Mucosa of descending colon (tissue), 3 donors: ENCODE measurements around the gene ANTXR1. TPM values are rescaled to one million over a fixed set of nuclear protein-coding genes. Genes with fewer than 3 reads are reported as not detected.

ENCODE experiments used
- ATAC-seq: fragments of 200-7000 bp; cut with Tn5 transposase; one replicate; pipeline ENCODE4 v1.9.1; 2020; ENCODE audit warnings: mild to moderate bottlenecking, moderate library complexity
- DNase-seq, 3 donors: peaks; one replicate each; pipeline ENCODE4 v3.0.0-alpha.2; 2020
- H3K36me3 ChIP-seq: fragments of 200-600 bp; one replicate; pipeline ENCODE4 v1.8.0; 2021; ENCODE audit warnings: low read depth, mild to moderate bottlenecking
- H3K4me1 ChIP-seq: fragments of 200-600 bp; one replicate; pipeline ENCODE4 v1.8.0; 2021; ENCODE audit warnings: low read depth, mild to moderate bottlenecking
- H3K4me3 ChIP-seq: fragments of 200-600 bp; one replicate; pipeline ENCODE4 v1.8.0; 2021; ENCODE audit warnings: mild to moderate bottlenecking
- H3K9me3 ChIP-seq: fragments of 200-600 bp; one replicate; pipeline ENCODE4 v1.8.0; 2021; ENCODE audit warnings: mild to moderate bottlenecking
- intact Hi-C, 2 donors: fragments of 100-400 bp; cut with DNase I in 1 of 2; cut with micrococcal nuclease in 1 of 2; formaldehyde crosslinking; loops; one replicate each; pipeline versions ENCODE4 v1.11.0 to v1.11.1; 2022; cut with DNase I, micrococcal nuclease
- total RNA-seq, 3 donors: library from RNA; stranded (reverse); fragmentation: NEBNext Ultra II Directional in 2 of 3; extraction: Animal tissue kit (Norgen Biotek cat#: 25700) in 2 of 3; gene quantifications; one replicate each; pipeline versions ENCODE4 v1.2.1 to v1.2.4, GENCODE V29; 2021 to 2023
- TF ChIP-seq, protein P1 (sequence below): fragments of 200-600 bp; IDR thresholded peaks from one replicate; pipeline ENCODE4 v1.8.0; 2022; ENCODE audit warnings: antibody characterized with exemption, mild to moderate bottlenecking
- donor health status: DM: no; HTN: no; CAD: no; lungs with moderate emphysema.
- donor health status: DM: no; HTN: no; CAD: no.
- donor health status: DM: no; HTN: yes; CAD: no.

The ANTXR1 gene
- total RNA-seq, 3 donors from 2014 or later: 10.7 to 77.7 (median 18.6) TPM

DNA sequence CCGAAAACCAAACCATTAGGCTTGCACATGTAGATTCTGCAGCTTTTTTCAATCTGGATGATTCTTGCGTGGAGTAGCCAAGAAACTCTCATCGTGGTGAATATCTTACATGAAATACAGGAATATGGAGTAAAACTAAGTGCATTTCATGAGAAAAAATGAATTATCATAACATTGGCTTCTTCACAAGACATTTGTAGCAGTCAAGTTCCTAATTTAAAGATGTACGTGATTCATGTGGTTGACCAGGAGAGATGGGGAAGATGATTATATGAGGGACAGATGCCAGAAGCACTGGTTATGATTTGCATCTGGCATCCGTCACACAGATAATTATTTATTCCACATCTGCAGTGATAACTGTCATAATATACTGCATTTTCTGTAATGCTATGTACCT is 90.4 kb downstream of the ANTXR1 start:
- TF ChIP-seq, protein P1, sequence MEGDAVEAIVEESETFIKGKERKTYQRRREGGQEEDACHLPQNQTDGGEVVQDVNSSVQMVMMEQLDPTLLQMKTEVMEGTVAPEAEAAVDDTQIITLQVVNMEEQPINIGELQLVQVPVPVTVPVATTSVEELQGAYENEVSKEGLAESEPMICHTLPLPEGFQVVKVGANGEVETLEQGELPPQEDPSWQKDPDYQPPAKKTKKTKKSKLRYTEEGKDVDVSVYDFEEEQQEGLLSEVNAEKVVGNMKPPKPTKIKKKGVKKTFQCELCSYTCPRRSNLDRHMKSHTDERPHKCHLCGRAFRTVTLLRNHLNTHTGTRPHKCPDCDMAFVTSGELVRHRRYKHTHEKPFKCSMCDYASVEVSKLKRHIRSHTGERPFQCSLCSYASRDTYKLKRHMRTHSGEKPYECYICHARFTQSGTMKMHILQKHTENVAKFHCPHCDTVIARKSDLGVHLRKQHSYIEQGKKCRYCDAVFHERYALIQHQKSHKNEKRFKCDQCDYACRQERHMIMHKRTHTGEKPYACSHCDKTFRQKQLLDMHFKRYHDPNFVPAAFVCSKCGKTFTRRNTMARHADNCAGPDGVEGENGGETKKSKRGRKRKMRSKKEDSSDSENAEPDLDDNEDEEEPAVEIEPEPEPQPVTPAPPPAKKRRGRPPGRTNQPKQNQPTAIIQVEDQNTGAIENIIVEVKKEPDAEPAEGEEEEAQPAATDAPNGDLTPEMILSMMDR: no peak
- Histone ChIP-seq H3K36me3 (no peaks in the 10 kb centered on the region), H3K9me3 (no peaks in the 10 kb centered on the region), H3K4me3 (no peak overlapping the region), H3K4me1 (no peaks in the 10 kb centered on the region)
- no peak for ATAC-seq
- intact Hi-C loops: no loop called here
- DNase-seq: no peak

DNA sequence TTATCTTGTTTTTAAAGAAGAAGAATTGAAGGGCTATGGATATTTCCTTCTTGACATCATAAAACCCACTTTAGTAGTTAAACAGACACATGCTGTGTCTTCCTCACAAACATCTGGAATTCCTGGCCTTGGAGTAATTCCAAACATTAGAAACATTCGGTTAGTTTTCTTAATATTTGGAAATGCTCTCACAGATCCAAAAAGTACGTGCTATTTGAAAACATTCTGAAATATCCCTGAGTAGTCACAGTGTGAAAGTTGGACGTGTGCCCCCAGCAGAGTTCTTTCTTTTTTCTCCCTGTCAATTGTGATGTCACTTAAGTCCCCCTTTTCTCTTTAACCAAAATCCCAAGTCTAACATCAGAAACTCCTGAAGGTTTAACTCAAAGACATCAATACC is 91.3 kb downstream of the ANTXR1 start:
- intact Hi-C loops: no loop called here
- H3K36me3 ChIP-seq: no peaks in the 10 kb centered on the region
- H3K9me3 ChIP-seq: no peaks in the 10 kb centered on the region
- DNase-seq (no peak), ATAC-seq (no peak)
- TF ChIP-seq, protein P1: no peak
- H3K4me3 ChIP-seq: no peak overlapping the region
- H3K4me1 ChIP-seq: no peaks in the 10 kb centered on the region

DNA sequence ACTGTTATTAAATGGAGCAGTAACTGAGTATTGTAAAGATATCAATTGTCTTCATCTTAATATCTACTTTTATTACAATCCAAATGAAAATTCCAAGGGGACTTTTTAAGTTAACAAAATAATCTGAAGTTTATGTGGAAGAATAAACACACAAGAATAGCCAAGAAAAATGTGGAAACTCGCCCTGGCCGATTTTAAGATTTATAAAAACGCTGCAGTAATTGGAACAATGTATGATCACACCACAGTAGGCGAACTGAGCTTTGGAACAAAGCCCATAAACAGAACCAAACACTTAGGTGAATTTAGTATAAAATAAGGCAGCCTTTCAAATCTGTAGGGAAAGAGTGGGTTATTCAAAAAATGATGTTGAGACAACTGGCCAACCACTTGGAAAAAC is 96.3 kb downstream of the ANTXR1 start:
- no peaks in the 10 kb centered on the region for H3K36me3 ChIP-seq
- H3K4me3 ChIP-seq: no peak overlapping the region
- intact Hi-C loops: no loop called here
- H3K9me3 ChIP-seq: no peaks in the 10 kb centered on the region
- DNase-seq: no peak
- TF ChIP-seq, protein P1: no peak
- ATAC-seq: no peak
- H3K4me1 ChIP-seq: no peaks in the 10 kb centered on the region

DNA sequence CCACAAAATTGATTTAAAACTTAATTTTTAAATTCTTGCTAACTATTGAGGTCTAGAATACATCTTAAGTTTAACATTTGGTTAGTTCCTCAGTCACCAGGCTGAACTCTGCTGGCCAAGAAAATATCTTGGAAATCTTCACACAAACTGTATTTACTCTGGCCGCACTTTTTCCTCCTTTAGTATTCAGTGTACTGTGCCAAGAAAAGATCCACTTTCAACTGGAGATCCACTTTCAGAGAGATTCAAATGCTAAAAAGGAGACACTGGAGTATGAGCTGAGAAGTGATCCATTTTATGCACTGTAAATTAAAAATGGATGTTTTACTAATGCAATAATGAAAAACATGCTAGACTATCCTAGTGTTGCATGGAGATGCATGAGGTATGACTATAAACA is 98.1 kb downstream of the ANTXR1 start:
- TF ChIP-seq, protein P1: no peak
- intact Hi-C loops: no loop called here
- ATAC-seq: no peak
- no peaks in the 10 kb centered on the region for H3K4me1 ChIP-seq
- no peak for DNase-seq
- no peaks in the 10 kb centered on the region for H3K9me3 ChIP-seq
- H3K36me3 ChIP-seq: no peaks in the 10 kb centered on the region
- no peak overlapping the region for H3K4me3 ChIP-seq

DNA sequence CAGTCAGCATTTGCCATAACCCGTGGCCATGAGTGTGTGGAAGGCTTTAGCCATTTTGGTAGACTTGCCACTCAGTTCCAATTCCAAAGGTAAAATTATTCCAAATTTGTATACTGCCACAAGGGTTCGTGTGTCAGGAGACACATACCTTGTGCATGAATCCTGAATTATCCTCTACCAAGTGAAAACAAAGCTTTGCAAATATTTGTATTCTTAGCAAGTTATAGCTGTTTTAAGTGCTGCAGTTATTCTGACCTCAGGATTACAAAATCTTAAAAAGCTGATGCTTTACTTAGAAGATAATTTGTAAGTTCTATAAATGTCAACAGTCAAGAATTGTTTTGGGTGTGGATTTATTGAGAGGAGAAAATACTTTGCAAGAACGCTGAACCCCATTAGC is 100.6 kb downstream of the ANTXR1 start:
- H3K9me3 ChIP-seq: no peaks in the 10 kb centered on the region
- TF ChIP-seq, protein P1: no peak
- ATAC-seq: no peak
- DNase-seq: no peak
- intact Hi-C loops: no loop called here
- no peak overlapping the region for H3K4me3 ChIP-seq
- H3K36me3 ChIP-seq: no peaks in the 10 kb centered on the region
- H3K4me1 ChIP-seq: no peaks in the 10 kb centered on the region

DNA sequence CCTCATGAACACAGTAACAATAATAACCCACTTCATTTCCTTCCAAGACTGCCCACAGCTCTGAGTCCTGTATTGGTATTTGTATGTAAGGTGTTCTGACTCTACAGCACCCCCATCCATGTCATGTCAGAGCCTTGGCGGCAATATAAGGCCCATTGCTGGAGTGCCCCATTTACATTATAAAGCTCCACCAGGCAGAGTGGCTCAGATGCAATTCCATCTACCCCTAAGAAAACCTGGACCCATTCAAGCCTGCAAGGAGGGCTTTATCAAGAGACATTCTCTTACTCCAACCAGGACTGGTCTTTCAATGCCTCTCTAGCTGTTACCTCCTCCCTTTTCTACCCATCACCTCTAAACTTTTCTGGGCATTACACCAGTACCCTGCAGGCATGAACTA is 101.6 kb downstream of the ANTXR1 start:
- intact Hi-C loops: no loop called here
- H3K9me3 ChIP-seq: no peaks in the 10 kb centered on the region
- no peak for DNase-seq
- TF ChIP-seq, protein P1: no peak
- no peaks in the 10 kb centered on the region for H3K36me3 ChIP-seq
- H3K4me3 ChIP-seq: no peak overlapping the region
- no peaks in the 10 kb centered on the region for H3K4me1 ChIP-seq
- no peak for ATAC-seq
